Activated T-helper 1 cell treated with anti-CD3 and anti-CD28 coated beads, Interleukin-12 subunit alpha, Interleukin-12 subunit beta, Interleukin-2, Interleukin-4 antibody, amounts not matched to agents 30 ng/mL and 10 ng/mL and 1 ng/mL, durations not matched to agents 14 hours and 24 hours and 36 hours (primary cell): Measurements from ENCODE around the gene ZMYM1. TPM values are rescaled to one million over a fixed set of nuclear protein-coding genes. Genes with fewer than 3 reads are reported as not detected.

Experiments
- DNase-seq: peaks from one replicate; pipeline ENCODE4 v3.0.0; 2021; ENCODE audit warnings: low spot score
- H3K27ac Mint-ChIP-seq: one replicate; pipeline ENCODE4 v1.8.0; 2021; ENCODE audit warnings: mild to moderate bottlenecking, mixed read lengths
- H3K27me3 Mint-ChIP-seq: one replicate; pipeline ENCODE4 v1.8.0; 2022; ENCODE audit warnings: mild to moderate bottlenecking, moderate library complexity, mixed read lengths; ENCODE audit not compliant: insufficient read depth
- H3K36me3 Mint-ChIP-seq: one replicate; pipeline ENCODE4 v1.8.0; 2021; ENCODE audit warnings: low read depth, mixed read lengths
- H3K4me1 Mint-ChIP-seq: one replicate; pipeline ENCODE4 v1.8.0; 2021; ENCODE audit warnings: low read depth, mixed read lengths
- H3K4me3 Mint-ChIP-seq: one replicate; pipeline ENCODE4 v1.8.0; 2021; ENCODE audit warnings: mild to moderate bottlenecking, moderate library complexity, mixed read lengths
- H3K9me3 Mint-ChIP-seq: one replicate; pipeline ENCODE4 v1.8.0; 2021; ENCODE audit warnings: mixed read lengths
- intact Hi-C: fragments of 100-400 bp; cut with micrococcal nuclease; formaldehyde crosslinking; loops from one replicate; pipeline ENCODE4 v1.15.1; 2024
- total RNA-seq: library from RNA; stranded (reverse); gene quantifications from 2 replicates; pipeline ENCODE4 v1.2.3, GENCODE V29; 2022

ZMYM1 gene
- total RNA-seq = 3.3 and 5.3 TPM in 2 replicates

GRCh38 chr1:35079003-35079930 is at the start of gene ZMYM1:
TSS of gene ZMYM1 (plus strand) at chr1:35079385. CDS start at chr1:35093988, 14,603 bp downstream.
- Mint-ChIP-seq H3K4me3 (peak within 1 kb of the TSS; percentile 98), H3K27me3 (no peaks in the 10 kb centered on the region), H3K27ac (peak within 1 kb of the TSS; percentile 100), H3K9me3 (peaks cover 16% of the 10 kb centered on the region), H3K4me1 (peaks cover 34% of the 10 kb centered on the region), H3K36me3 (peaks cover 8% of the 10 kb centered on the region)
- intact Hi-C loops = loop anchor here (1.0 to 2.0 kb wide), 5 partner anchors 48 to 220 kb away; partner anchors contain the start of genes SFPQ, SMIM12, TMEM35B and ZMYM6
- peak; percentile 82 for DNase-seq

DNA sequence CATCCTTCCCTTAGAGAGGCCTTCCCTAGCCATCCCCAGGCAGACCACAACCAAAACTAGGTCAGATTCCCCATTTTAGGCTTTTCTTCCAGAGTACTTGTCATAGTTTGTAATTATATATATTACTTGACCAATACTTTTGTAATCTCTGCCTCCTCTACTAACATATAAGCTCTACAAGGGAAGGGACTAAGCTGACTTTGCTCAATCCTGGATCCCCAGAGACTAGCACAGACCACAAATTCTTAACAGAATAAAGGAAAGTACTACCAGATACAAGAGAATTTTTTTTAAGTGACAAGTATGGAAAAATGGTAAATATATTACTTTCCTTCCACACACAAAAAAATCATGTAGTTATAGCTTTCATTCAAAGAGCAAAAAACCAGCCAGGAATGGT is 49.4 kb upstream of the ZMYM1 start:
- peaks cover 14% of the 10 kb centered on the region for H3K9me3 Mint-ChIP-seq
- peaks cover 35% of the 10 kb centered on the region for H3K4me1 Mint-ChIP-seq
- intact Hi-C loops = loop anchor here (2.0 to 5.0 kb wide), 4 partner anchors 45 to 903 kb away; partner anchors contain the start of genes AGO3, C1orf216, SMIM12 and TMEM35B
- no peak for DNase-seq
- H3K27me3 Mint-ChIP-seq = no peaks in the 10 kb centered on the region
- peaks cover 23% of the 10 kb centered on the region for H3K36me3 Mint-ChIP-seq
- peak overlapping the region; percentile 98 for H3K4me3 Mint-ChIP-seq
- H3K27ac Mint-ChIP-seq = no peak overlapping the region

DNA sequence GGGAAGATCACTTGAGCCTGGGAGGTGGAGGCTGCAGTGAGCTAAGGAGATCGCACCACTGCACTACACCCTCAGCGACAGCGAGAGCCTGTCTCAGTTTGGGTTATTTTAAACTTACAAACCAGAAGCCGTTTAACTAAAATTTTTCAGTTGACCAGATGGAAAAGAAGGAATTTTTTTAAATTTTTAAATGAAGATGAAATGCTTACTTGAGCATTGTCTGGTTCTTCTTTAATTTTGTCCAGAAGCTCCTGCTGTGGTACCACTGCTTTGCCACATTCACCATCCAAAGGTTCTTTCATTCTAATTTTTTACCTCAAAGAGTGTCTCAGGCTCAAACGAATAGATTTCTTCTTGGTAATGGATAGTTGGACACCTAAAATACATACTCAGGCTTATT is 48.8 kb upstream of the ZMYM1 start:
- intact Hi-C loops = loop anchor here (2.0 to 5.0 kb wide), 4 partner anchors 46 to 902 kb away; partner anchors contain the start of genes AGO3, C1orf216, SMIM12 and TMEM35B

GRCh38 chr1:35030756-35031446 is 48.3 kb upstream of the ZMYM1 start:
- intact Hi-C loops = loop anchor here (1.0 to 5.0 kb wide), 6 partner anchors 46 to 901 kb away; partner anchors contain the start of genes AGO3, C1orf216, SFPQ and SMIM12

More for the DNA sequence above, 48.8 kb upstream of the ZMYM1 start:
- Mint-ChIP-seq H3K4me1 (peaks cover 35% of the 10 kb centered on the region), H3K36me3 (peaks cover 23% of the 10 kb centered on the region), H3K27ac (no peak overlapping the region), H3K27me3 (no peaks in the 10 kb centered on the region), H3K4me3 (peak overlapping the region; percentile 98), H3K9me3 (peaks cover 14% of the 10 kb centered on the region)
- no peak for DNase-seq

GRCh38 chr1:35032384-35032739 is 46.8 kb upstream of the ZMYM1 start:
- Mint-ChIP-seq H3K4me3 (no peak overlapping the region), H3K36me3 (peaks cover 11% of the 10 kb centered on the region), H3K9me3 (peaks cover 14% of the 10 kb centered on the region), H3K27ac (no peak overlapping the region), H3K4me1 (peaks cover 25% of the 10 kb centered on the region), H3K27me3 (peaks cover 3% of the 10 kb centered on the region)
- intact Hi-C loops = loop anchor here (1.0 to 5.0 kb wide), 3 partner anchors 236 to 900 kb away; partner anchors contain the start of genes AGO3, C1orf216 and ZMYM4
- no peak for DNase-seq

More at GRCh38 chr1:35030756-35031446, 48.3 kb upstream of the ZMYM1 start:
- Mint-ChIP-seq H3K4me1 (peaks cover 35% of the 10 kb centered on the region), H3K27me3 (no peaks in the 10 kb centered on the region), H3K27ac (peak overlapping the region; percentile 97), H3K36me3 (peaks cover 20% of the 10 kb centered on the region), H3K4me3 (peak overlapping the region; percentile 98), H3K9me3 (peaks cover 14% of the 10 kb centered on the region)
- peak; percentile 27 for DNase-seq

DNA sequence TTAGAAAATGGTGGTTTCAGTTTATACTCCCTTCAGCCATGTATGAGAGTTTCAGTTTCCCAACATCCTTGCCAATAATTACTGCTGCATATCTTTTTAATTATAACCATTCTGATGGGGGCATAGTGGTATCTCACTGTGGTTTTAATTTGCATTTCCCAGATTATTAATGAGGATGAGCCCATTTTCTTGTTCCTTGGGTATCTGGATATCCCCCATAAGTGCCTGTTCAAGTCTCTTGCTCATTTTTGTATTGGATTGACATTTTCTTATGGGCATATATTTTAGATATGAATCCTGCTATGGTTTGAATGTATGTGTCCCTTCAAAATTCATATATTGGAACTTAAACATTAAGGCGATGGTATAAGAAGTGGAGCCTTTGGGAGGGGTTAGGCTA is 45.8 kb upstream of the ZMYM1 start:
- DNase-seq = no peak
- Mint-ChIP-seq H3K9me3 (peaks cover 14% of the 10 kb centered on the region), H3K4me1 (peaks cover 24% of the 10 kb centered on the region), H3K36me3 (peaks cover 7% of the 10 kb centered on the region), H3K27ac (no peak overlapping the region), H3K27me3 (peaks cover 3% of the 10 kb centered on the region), H3K4me3 (no peak overlapping the region)
- intact Hi-C loops = loop anchor here (5.0 kb wide), 2 partner anchors 684 to 899 kb away; partner anchors contain the start of genes AGO3 and C1orf216

DNA sequence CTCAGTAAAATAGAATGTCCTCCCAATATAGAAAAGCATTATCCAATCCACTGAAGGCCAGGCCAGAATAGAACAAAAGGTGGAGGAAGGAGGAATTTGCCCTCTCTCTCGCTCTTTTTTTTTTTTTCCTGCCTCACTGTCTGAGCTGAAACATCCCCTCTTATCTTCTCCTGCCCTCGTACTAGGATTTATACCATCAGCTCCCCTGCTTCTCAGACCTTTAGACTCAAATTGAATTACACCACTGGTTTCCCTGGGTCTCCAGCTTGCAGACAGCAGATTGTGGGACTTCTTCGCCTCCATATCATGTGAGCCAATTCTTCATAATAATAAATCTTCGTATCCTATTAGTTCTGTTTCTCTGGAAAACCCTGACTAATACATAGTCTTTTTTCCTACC is 42.6 kb upstream of the ZMYM1 start:
- no peak for DNase-seq
- no peak overlapping the region for H3K4me3 Mint-ChIP-seq
- H3K4me1 Mint-ChIP-seq = peaks cover 4% of the 10 kb centered on the region
- H3K9me3 Mint-ChIP-seq = peaks cover 14% of the 10 kb centered on the region
- peaks cover 4% of the 10 kb centered on the region for H3K36me3 Mint-ChIP-seq
- H3K27me3 Mint-ChIP-seq = peaks cover 3% of the 10 kb centered on the region
- intact Hi-C loops = no loop called here
- H3K27ac Mint-ChIP-seq = no peak overlapping the region

GRCh38 chr1:35037206-35037605 is 42.0 kb upstream of the ZMYM1 start:
- DNase-seq = no peak
- peaks cover 2% of the 10 kb centered on the region for H3K36me3 Mint-ChIP-seq
- H3K27ac Mint-ChIP-seq = no peak overlapping the region
- peaks cover 3% of the 10 kb centered on the region for H3K27me3 Mint-ChIP-seq
- peaks cover 14% of the 10 kb centered on the region for H3K9me3 Mint-ChIP-seq
- no peak overlapping the region for H3K4me3 Mint-ChIP-seq
- peaks cover 4% of the 10 kb centered on the region for H3K4me1 Mint-ChIP-seq
- intact Hi-C loops = no loop called here

- intact Hi-C loops = no loop called here
- H3K27me3 Mint-ChIP-seq = peaks cover 3% of the 10 kb centered on the region
- DNase-seq = no peak
- H3K9me3 Mint-ChIP-seq = peaks cover 5% of the 10 kb centered on the region
- H3K27ac Mint-ChIP-seq = no peak overlapping the region
- peaks cover 4% of the 10 kb centered on the region for H3K4me1 Mint-ChIP-seq
- H3K4me3 Mint-ChIP-seq = no peak overlapping the region
- peaks cover 1% of the 10 kb centered on the region for H3K36me3 Mint-ChIP-seq
Observed at GRCh38 chr1:35038723-35039122, 40.5 kb upstream of the ZMYM1 start.

- peaks cover 3% of the 10 kb centered on the region for H3K4me1 Mint-ChIP-seq
- no peaks in the 10 kb centered on the region for H3K9me3 Mint-ChIP-seq
- H3K4me3 Mint-ChIP-seq = no peak overlapping the region
- no peak for DNase-seq
- peaks cover 3% of the 10 kb centered on the region for H3K27me3 Mint-ChIP-seq
- H3K27ac Mint-ChIP-seq = no peak overlapping the region
- H3K36me3 Mint-ChIP-seq = no peaks in the 10 kb centered on the region
- intact Hi-C loops = no loop called here
Observed at GRCh38 chr1:35043498-35043897, 35.7 kb upstream of the ZMYM1 start.

- Mint-ChIP-seq H3K9me3 (no peaks in the 10 kb centered on the region), H3K4me1 (peaks cover 3% of the 10 kb centered on the region), H3K27ac (no peak overlapping the region), H3K36me3 (no peaks in the 10 kb centered on the region), H3K27me3 (peaks cover 3% of the 10 kb centered on the region), H3K4me3 (no peak overlapping the region)
- intact Hi-C loops = no loop called here
- no peak for DNase-seq
Observed at GRCh38 chr1:35044431-35044830, 34.8 kb upstream of the ZMYM1 start.

- DNase-seq = no peak
- peaks cover 3% of the 10 kb centered on the region for H3K4me1 Mint-ChIP-seq
- peaks cover 3% of the 10 kb centered on the region for H3K27me3 Mint-ChIP-seq
- H3K4me3 Mint-ChIP-seq = no peak overlapping the region
- no peaks in the 10 kb centered on the region for H3K36me3 Mint-ChIP-seq
- intact Hi-C loops = no loop called here
- no peak overlapping the region for H3K27ac Mint-ChIP-seq
- no peaks in the 10 kb centered on the region for H3K9me3 Mint-ChIP-seq
Observed at GRCh38 chr1:35046730-35047129, 32.5 kb upstream of the ZMYM1 start.
